GM21529 (cell line): ENCODE measurements around the gene SPRYD7.
"Not testable (repeated sequence)": the region's sequence is repeated elsewhere in the genome, so short reads cannot be mapped to it uniquely, and the experiment has no call there.

Experiments
- ATAC-seq: cut with Tn5 transposase; IDR thresholded peaks from one replicate; pipeline ENCODE4 v1.9.1; 2021; ENCODE audit not compliant: unreplicated experiment

Gene SPRYD7

GRCh38 chr13:49936075-49936967 is at the start of gene SPRYD7:
Gene SPRYD7 (minus strand): TSS chr13:49936340. CDS start chr13:49936235, 105 bp downstream.
- peak; percentile 98 for ATAC-seq

GRCh38 chr13:49985129-49985528 is 49.0 kb upstream of the SPRYD7 start:
- no peak for ATAC-seq

- no peak for ATAC-seq
These were observed 44.1 kb upstream of the SPRYD7 start for GRCh38 chr13:49980266-49980665.

- no peak for ATAC-seq
These were observed 41.9 kb upstream of the SPRYD7 start for GRCh38 chr13:49977992-49978391.

GRCh38 chr13:49976314-49977258 is 40.4 kb upstream of the SPRYD7 start:
- ATAC-seq = peak; percentile 74

GRCh38 chr13:49975826-49976225 is 39.7 kb upstream of the SPRYD7 start:
- no peak for ATAC-seq

- ATAC-seq = no peak
These were observed 36.6 kb upstream of the SPRYD7 start for GRCh38 chr13:49972709-49973108.

- no peak for ATAC-seq
These were observed 31.3 kb upstream of the SPRYD7 start for GRCh38 chr13:49967456-49967855.

GRCh38 chr13:49958321-49958720 is 22.2 kb upstream of the SPRYD7 start:
- no peak for ATAC-seq

- ATAC-seq = no peak
These were observed 20.0 kb upstream of the SPRYD7 start for GRCh38 chr13:49956131-49956530.

GRCh38 chr13:49954674-49955455 is 18.7 kb upstream of the SPRYD7 start:
- no peak for ATAC-seq

GRCh38 chr13:49953560-49953959 is 17.4 kb upstream of the SPRYD7 start:
- no peak for ATAC-seq

- no peak for ATAC-seq
These were observed 15.8 kb upstream of the SPRYD7 start for GRCh38 chr13:49951754-49952535.

- ATAC-seq = not testable (repeated sequence)
These were observed 12.7 kb upstream of the SPRYD7 start for GRCh38 chr13:49948777-49949270.

GRCh38 chr13:49939321-49939720 is 3.2 kb upstream of the SPRYD7 start:
- ATAC-seq = no peak

- no peak for ATAC-seq
These were observed 2.8 kb upstream of the SPRYD7 start for GRCh38 chr13:49938921-49939320.

- no peak for ATAC-seq
These were observed 2.2 kb upstream of the SPRYD7 start for GRCh38 chr13:49938314-49938713.

GRCh38 chr13:49936968-49937273 is 781 bp upstream of the SPRYD7 start:
- peak; percentile 6 for ATAC-seq

GRCh38 chr13:49935171-49936074 is 717 bp downstream of the SPRYD7 start:
- ATAC-seq = peak; percentile 32
